ENCODE results near the gene INPP5A.

The INPP5A gene

GRCh38 chr10:132634241-132634946 lies 96.8 kb downstream of the INPP5A start:
- DNase-seq = no peak

- no peak for DNase-seq
Observed at GRCh38 chr10:132634947-132635271, 97.3 kb downstream of the INPP5A start.

GRCh38 chr10:132636358-132636757 lies 98.8 kb downstream of the INPP5A start:
- no peak for DNase-seq

- peak; percentile 5 for DNase-seq
Observed at GRCh38 chr10:132637477-132638129, 100.0 kb downstream of the INPP5A start.

GRCh38 chr10:132638130-132638515 lies 100.5 kb downstream of the INPP5A start:
- DNase-seq = no peak

GRCh38 chr10:132639470-132639869 lies 101.9 kb downstream of the INPP5A start:
- no peak for DNase-seq

- no peak for DNase-seq
Observed at GRCh38 chr10:132640326-132641125, 102.9 kb downstream of the INPP5A start.

GRCh38 chr10:132641401-132641800 lies 103.8 kb downstream of the INPP5A start:
- no peak for DNase-seq

- DNase-seq = no peak
Observed at GRCh38 chr10:132641966-132642731, 104.6 kb downstream of the INPP5A start.

- DNase-seq = no peak
Observed at GRCh38 chr10:132642732-132643008, 105.1 kb downstream of the INPP5A start.

GRCh38 chr10:132643709-132644526 lies 106.3 kb downstream of the INPP5A start:
- no peak for DNase-seq

- no peak for DNase-seq
Observed at GRCh38 chr10:132644527-132645246, 107.1 kb downstream of the INPP5A start.

GRCh38 chr10:132645247-132645530 lies 107.6 kb downstream of the INPP5A start:
- no peak for DNase-seq

GRCh38 chr10:132645630-132646442 lies 108.2 kb downstream of the INPP5A start:
- no peak for DNase-seq

- DNase-seq = no peak
Observed at GRCh38 chr10:132646443-132647097, 109.0 kb downstream of the INPP5A start.

- DNase-seq = no peak
Observed at GRCh38 chr10:132647424-132647823, 109.8 kb downstream of the INPP5A start.

- DNase-seq = no peak
Observed at GRCh38 chr10:132648072-132648850, 110.7 kb downstream of the INPP5A start.

- no peak for DNase-seq
Observed at GRCh38 chr10:132648851-132649528, 111.4 kb downstream of the INPP5A start.

All from NCI-H526 treated with DMSO at 0.1 percent for 48 hours (cell line).